Kidney epithelial cell (primary cell): ENCODE data around the gene GID8. TPM values are rescaled to one million over a fixed set of nuclear protein-coding genes. Genes with fewer than 3 reads are reported as not detected.

Source experiments
- DNase-seq: peaks from one replicate; pipeline ENCODE4 v3.0.0-alpha.2; 2010; ENCODE audit warnings: low read depth
- H3K27me3 ChIP-seq: 2 replicates; pipeline ENCODE4 v1.6.0; 2011; ENCODE audit warnings: low read length; ENCODE audit not compliant: control insufficient read depth, insufficient read depth
- H3K36me3 ChIP-seq: 2 replicates; pipeline ENCODE4 v1.5.1; 2011; ENCODE audit warnings: low read length; ENCODE audit not compliant: control insufficient read depth, insufficient read depth
- H3K4me3 ChIP-seq: 2 replicates; pipeline ENCODE4 v1.5.1; 2011; ENCODE audit warnings: low read depth, mild to moderate bottlenecking, control low read depth, low read length
- total RNA-seq: library from RNA; depleted of rRNA; stranded (reverse); fragments of >200 nt; gene quantifications from 2 replicates; pipeline ENCODE4 v1.2.3, GENCODE V29; 2015
- TF ChIP-seq, protein P1 (sequence below): IDR thresholded peaks from 2 replicates; pipeline ENCODE4 v1.5.1; 2011; ENCODE audit warnings: mild to moderate bottlenecking, moderate library complexity, low read length, control low read depth, inconsistent platforms; ENCODE audit not compliant: insufficient read depth, poor library complexity, severe bottlenecking

GID8 gene
- total RNA-seq, 1 donor from 2014 or later, result 32.9 TPM

- DNase-seq, result no peak
These were observed 24.4 kb downstream of the GID8 start for GRCh38 chr20:62962221-62962879.

GRCh38 chr20:62962891-62963613 lies 25.1 kb downstream of the GID8 start:
- H3K36me3 ChIP-seq, result no peaks in the 10 kb centered on the region
- H3K27me3 ChIP-seq, result no peaks in the 10 kb centered on the region
- DNase-seq, result no peak
- no peak overlapping the region for H3K4me3 ChIP-seq
- TF ChIP-seq, protein P1, sequence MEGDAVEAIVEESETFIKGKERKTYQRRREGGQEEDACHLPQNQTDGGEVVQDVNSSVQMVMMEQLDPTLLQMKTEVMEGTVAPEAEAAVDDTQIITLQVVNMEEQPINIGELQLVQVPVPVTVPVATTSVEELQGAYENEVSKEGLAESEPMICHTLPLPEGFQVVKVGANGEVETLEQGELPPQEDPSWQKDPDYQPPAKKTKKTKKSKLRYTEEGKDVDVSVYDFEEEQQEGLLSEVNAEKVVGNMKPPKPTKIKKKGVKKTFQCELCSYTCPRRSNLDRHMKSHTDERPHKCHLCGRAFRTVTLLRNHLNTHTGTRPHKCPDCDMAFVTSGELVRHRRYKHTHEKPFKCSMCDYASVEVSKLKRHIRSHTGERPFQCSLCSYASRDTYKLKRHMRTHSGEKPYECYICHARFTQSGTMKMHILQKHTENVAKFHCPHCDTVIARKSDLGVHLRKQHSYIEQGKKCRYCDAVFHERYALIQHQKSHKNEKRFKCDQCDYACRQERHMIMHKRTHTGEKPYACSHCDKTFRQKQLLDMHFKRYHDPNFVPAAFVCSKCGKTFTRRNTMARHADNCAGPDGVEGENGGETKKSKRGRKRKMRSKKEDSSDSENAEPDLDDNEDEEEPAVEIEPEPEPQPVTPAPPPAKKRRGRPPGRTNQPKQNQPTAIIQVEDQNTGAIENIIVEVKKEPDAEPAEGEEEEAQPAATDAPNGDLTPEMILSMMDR, result no peak

More at GRCh38 chr20:62962221-62962879, 24.4 kb downstream of the GID8 start:
- H3K36me3 ChIP-seq, result no peaks in the 10 kb centered on the region
- TF ChIP-seq, protein P1, result no peak
- no peak overlapping the region for H3K4me3 ChIP-seq
- H3K27me3 ChIP-seq, result no peaks in the 10 kb centered on the region

- Histone ChIP-seq H3K4me3 (no peak overlapping the region), H3K27me3 (peaks cover 3% of the 10 kb centered on the region), H3K36me3 (no peaks in the 10 kb centered on the region)
- no peak for DNase-seq
- TF ChIP-seq, protein P1, result no peak
These were observed 25.9 kb downstream of the GID8 start for GRCh38 chr20:62963614-62964397.

DNA sequence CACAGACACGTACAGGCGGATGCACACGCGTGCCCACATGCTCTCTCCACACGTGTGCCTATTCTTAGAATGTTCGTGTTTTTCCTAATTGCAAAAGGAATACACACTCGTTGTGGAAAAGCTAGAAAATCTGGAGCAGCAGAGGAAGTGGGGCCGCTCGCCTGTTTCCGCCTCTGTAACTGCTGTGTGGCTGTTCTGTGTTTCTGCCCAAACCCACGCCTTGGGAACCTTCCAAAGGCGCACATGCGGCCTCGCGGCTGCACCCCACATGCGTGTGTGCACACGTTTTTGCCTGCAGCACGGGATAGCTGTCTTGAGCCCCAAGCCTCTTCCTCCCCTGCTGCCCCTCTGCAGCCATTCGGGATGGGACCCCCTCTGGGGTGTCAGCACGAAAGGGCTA lies 26.8 kb downstream of the GID8 start:
- TF ChIP-seq, protein P1, result no peak
- Histone ChIP-seq H3K27me3 (peaks cover 5% of the 10 kb centered on the region), H3K4me3 (no peak overlapping the region), H3K36me3 (no peaks in the 10 kb centered on the region)
- DNase-seq, result no peak

- Histone ChIP-seq H3K27me3 (peaks cover 8% of the 10 kb centered on the region), H3K4me3 (no peak overlapping the region), H3K36me3 (no peaks in the 10 kb centered on the region)
- DNase-seq, result no peak
- TF ChIP-seq, protein P1, result no peak
These were observed 27.4 kb downstream of the GID8 start for GRCh38 chr20:62965363-62965771.
